HG03521 (cell line): ENCODE measurements around the gene COL20A1.
"Not testable (repeated sequence)": the region's sequence is repeated elsewhere in the genome, so short reads cannot be mapped to it uniquely, and the experiment has no call there.

Source experiments
- ATAC-seq: cut with Tn5 transposase; IDR thresholded peaks from one replicate; pipeline ENCODE4 v1.9.1; 2021; ENCODE audit warnings: mild to moderate bottlenecking, moderate library complexity; ENCODE audit not compliant: unreplicated experiment

Gene COL20A1

DNA sequence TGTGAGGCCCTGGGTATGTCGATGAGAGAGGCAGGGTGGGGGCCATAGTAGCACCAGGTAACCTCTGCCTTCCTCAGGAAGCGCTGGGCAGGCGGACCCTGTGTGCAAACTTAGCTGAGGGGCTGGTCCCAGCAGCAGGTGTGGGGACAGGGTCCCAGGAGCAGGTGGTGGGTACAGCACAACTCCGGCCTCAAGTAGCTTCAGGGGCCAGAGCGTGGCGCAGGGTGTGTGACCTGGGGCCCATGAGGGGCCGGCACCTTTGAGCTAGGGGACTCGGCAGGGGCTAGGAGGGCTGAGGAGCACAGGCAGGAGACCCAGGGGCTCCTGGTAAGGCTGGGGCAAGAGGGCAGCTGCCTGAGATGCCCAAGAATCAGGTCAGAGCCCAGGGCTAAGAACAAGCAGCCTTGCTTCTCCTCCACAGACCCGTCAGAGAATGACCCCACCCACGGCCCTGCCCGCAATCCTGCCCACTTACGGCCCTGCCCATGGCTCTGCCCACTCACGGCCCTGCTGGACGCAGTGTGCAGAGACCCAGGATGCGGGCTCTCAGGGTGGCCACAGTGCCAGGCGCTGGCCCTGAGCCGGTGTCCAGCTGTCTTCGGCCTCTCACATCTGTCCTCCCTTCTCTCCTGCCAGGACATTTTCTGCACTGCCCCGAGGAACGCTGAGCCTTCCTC, 37.2 kb downstream of the COL20A1 start:
- no peak for ATAC-seq

GRCh38 chr20:63330940-63331339, 38.0 kb downstream of the COL20A1 start:
- ATAC-seq, result no peak

- no peak for ATAC-seq
Observed at GRCh38 chr20:63331741-63332400, 38.9 kb downstream of the COL20A1 start.

DNA sequence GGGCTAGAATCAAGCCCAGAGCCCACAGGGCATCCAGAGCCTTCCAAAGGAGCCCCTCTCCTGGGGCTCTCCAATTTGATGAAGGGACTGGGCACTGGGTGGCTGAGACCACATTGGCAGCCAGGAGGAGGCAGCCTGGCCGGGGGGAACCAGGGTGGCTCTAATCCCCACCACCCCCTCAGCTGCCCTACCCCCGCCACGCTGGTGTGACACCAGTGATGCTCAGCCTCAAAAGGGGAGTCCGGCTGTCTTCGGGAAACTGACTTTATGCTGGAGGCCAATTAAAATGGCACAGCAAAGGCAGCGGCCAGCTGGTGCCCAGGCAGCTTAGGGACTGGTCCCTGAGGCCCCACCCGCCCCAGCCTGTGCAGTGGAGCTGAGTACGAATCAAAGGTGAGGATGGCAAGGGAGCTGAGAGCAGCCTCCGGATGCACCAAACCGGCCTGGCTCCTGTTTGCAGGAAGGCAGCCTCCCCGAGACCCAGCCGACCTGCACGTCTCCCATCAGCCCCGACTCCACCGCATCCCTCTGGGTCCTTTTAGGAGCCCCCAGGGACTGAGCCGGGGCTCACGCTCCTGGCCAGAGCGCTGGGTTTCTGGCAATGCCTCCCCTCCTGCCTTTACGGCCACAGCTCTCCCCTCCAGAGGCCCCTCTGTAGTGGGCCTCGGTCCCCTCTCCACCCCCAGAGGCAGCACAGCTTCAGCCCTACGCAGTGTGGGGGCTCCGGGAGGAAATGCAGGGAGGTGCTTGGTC, 39.7 kb downstream of the COL20A1 start:
- ATAC-seq, result no peak

DNA sequence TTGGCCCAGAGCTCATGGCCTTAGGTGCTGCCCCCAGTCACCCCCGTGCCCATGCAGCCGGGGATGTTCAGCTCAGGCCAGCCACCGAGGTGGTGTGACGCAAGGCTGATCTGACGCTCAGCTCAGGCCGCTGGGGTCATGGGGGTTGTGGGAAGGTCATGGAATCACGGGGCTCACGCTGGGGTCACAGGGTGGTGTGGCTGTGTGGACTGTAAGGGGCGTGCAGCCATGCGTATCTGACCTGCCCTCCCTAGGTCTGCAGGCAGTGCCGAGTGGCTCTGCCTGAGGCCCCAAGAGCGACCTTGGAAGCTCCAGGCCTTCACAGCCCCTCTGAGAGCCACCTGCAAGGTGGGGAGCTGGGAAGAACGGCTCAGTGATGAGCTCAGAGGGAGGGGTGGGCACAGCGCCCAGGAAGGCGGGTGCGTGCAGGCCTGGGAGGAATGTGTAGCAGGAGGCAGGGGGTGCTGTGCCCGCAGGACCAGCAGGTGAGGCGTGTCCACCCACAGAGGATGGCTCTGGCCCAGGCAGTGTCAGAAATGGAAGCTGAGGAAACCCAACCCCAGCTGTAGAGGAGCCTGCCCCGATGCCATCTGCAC, 40.4 kb downstream of the COL20A1 start:
- ATAC-seq, result no peak

GRCh38 chr20:63334356-63334755, 41.4 kb downstream of the COL20A1 start:
- no peak for ATAC-seq

GRCh38 chr20:63335060-63335459, 42.1 kb downstream of the COL20A1 start:
- not testable (repeated sequence) for ATAC-seq

- ATAC-seq, result no peak
Observed at GRCh38 chr20:63335711-63336110, 42.7 kb downstream of the COL20A1 start.

DNA sequence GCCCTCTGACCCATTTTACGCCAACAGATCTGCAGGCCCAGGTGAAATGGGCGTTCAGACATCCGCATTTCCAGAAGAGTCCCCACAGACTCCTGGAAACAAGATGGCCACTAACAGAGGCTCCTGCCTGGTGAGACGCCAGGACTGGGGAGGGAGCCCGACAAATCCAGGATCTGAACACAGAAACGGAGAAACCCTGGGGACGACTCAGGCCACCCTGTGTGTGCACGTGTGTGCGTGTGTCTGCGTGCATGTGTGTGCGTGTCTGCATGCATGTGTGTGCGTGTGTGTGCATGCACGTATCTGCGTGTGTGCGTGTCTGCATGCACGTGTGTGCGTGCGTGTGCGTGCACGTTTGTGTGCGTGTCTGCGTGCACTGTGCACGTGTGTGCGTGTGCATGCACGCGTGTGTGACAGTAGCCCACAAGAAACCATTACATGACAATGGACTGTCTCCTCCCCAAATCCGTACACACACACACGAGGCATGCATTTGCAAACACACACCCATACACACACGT, 43.3 kb downstream of the COL20A1 start:
- ATAC-seq, result no peak

GRCh38 chr20:63337786-63338420, 44.9 kb downstream of the COL20A1 start:
- ATAC-seq, result no peak

- ATAC-seq, result not testable (repeated sequence)
Observed at GRCh38 chr20:63339154-63340094, 46.4 kb downstream of the COL20A1 start.

- not testable (repeated sequence) for ATAC-seq
Observed at GRCh38 chr20:63340158-63340688, 47.2 kb downstream of the COL20A1 start.

DNA sequence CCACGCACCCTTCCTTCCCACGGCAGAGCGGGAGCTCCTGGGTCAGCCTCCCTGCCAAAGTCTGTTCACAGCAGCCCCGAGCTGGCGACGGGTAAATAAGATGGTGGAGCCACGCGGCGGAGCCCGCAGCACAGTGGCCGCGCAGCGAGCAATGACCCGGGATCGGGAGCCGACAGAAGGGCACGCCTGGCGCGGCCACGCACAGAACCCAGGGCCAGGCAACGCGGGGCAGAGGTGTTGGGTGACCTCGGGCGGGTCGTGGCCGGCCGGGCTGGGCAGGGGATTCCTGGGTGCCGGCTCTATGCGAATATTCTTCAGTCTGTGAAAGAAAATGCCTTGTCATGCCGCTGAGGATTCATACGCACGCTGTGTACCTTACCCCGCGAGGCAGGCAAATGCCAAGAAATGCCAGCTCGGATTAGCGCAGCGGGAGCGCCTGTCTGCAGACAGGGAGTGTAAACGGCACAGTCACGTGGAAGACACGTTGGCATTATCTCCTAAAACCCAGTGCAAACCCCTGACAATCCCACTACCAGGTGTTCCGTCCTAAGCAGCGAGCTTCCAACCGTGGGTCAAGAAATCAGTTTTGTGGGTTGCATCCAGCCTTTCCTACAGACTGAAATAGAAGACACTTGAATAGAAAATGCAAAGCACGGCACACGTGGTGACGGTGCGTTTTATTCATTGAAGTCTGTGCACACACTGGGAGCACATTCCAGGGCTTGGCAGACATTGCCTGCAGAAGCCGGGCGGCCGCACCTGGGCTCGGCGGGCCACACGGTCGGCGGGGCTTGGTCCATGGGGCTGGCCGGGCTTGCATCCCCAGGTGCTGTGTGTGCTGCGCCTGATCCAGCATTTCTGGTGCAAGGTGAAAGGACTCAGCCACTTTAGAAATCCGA, 49.8 kb downstream of the COL20A1 start:
- no peak for ATAC-seq

- no peak for ATAC-seq
Observed at GRCh38 chr20:63343460-63344445, 50.8 kb downstream of the COL20A1 start.

GRCh38 chr20:63344616-63345327, 51.8 kb downstream of the COL20A1 start:
- ATAC-seq, result no peak

DNA sequence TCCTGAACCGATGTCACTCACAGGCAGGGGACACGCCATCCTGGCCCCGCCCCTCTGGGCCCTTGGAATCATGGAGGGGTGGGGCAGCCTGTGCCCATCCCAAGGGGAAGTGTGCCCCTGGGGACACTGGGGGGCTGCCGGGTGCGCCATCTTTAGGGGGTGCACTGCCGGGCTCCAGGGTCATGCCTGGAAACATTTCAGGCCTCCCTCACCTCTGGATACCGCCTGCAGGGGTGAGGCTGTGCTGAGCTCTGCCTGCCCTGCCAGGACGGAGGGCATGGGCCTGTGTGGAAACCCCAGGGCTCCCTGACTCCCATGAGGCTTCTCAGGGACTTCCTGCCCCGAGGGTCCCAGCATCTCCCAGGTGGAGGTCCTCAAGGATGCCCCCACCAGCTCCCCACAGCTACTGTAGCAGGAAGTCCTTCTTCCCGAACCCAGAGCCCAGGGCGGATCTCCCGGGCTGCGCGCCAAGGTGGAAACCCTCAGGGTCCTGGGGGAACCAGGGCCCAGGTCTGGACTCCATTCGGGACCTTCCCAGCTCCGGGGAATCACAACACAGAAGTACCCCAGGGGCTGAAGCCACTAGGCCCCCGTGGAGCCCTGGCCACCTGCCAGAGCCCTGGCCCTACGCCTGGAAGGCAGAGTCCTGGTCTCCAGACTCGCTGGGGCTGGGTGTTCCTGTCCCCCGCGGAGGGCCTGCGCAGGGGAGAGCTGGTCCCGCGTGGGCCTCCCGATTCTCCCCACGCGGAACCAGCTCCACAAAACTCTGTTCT, 52.5 kb downstream of the COL20A1 start:
- no peak for ATAC-seq
